SK-N-SH (cell line): ENCODE results near the gene WDR44.

Source experiments
- CTCF ChIP-seq: fragments of 200-600 bp; sonication (generic); IDR thresholded peaks from 2 replicates; pipeline ENCODE4 v1.6.1; 2017; ENCODE audit warnings: antibody characterized with exemption, mild to moderate bottlenecking, moderate library complexity
- FOXJ3 ChIP-seq: sonication (generic); formaldehyde crosslinking; IDR thresholded peaks from 2 replicates; pipeline ENCODE4 v1.5.1; 2020; ENCODE audit warnings: mild to moderate bottlenecking, missing genetic modification reagents
- IRF3 ChIP-seq: fragments of 150-350 bp; IDR thresholded peaks from 2 replicates; pipeline ENCODE4 v1.6.1; 2016; ENCODE audit warnings: mild to moderate bottlenecking, low read depth, low read length
- JUND ChIP-seq: IDR thresholded peaks from 2 replicates; pipeline ENCODE4 v1.4.0; 2012
- POLR2AphosphoS5 ChIP-seq: IDR thresholded peaks from 2 replicates; pipeline ENCODE4 v1.6.1; 2012; ENCODE audit warnings: low read depth, low read length
- TAF1 ChIP-seq: IDR thresholded peaks from 2 replicates; pipeline ENCODE4 v1.6.1; 2012; ENCODE audit warnings: low read depth, mild to moderate bottlenecking, low read length, moderate library complexity, borderline replicate concordance
- TEAD4 ChIP-seq: IDR thresholded peaks from 2 replicates; pipeline ENCODE4 v1.4.0; 2012; ENCODE audit warnings: mild to moderate bottlenecking, borderline replicate concordance; ENCODE audit not compliant: insufficient read depth
- TF ChIP-seq, protein P1 (sequence below): IDR thresholded peaks from 2 replicates; pipeline ENCODE4 v1.4.0; 2012; ENCODE audit warnings: low read depth, borderline replicate concordance

GRCh38 chrX:118370921-118371624, 25.2 kb downstream of the WDR44 start:
- TF ChIP-seq CTCF: no peak
- TF ChIP-seq, protein P1, sequence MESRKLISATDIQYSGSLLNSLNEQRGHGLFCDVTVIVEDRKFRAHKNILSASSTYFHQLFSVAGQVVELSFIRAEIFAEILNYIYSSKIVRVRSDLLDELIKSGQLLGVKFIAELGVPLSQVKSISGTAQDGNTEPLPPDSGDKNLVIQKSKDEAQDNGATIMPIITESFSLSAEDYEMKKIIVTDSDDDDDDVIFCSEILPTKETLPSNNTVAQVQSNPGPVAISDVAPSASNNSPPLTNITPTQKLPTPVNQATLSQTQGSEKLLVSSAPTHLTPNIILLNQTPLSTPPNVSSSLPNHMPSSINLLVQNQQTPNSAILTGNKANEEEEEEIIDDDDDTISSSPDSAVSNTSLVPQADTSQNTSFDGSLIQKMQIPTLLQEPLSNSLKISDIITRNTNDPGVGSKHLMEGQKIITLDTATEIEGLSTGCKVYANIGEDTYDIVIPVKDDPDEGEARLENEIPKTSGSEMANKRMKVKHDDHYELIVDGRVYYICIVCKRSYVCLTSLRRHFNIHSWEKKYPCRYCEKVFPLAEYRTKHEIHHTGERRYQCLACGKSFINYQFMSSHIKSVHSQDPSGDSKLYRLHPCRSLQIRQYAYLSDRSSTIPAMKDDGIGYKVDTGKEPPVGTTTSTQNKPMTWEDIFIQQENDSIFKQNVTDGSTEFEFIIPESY: no peak
- TF ChIP-seq JUND: no peak
- TF ChIP-seq TAF1: no peak
- no peak for TF ChIP-seq IRF3
- no peak for TF ChIP-seq TEAD4
- no peak for TF ChIP-seq POLR2AphosphoS5
- no peak for TF ChIP-seq FOXJ3 (CRISPR knock-in tag)
